Neuronal stem cell (in vitro differentiated cells): ENCODE results near the gene HSPB1.

Source experiments
- DNase-seq: peaks from one replicate; pipeline ENCODE4 v3.0.0-alpha.2; 2013; ENCODE audit warnings: low spot score
- H2AFZ ChIP-seq: one replicate; pipeline ENCODE4 v1.6.1; 2013; ENCODE audit warnings: mild to moderate bottlenecking, low read length, inconsistent platforms
- H2AK5ac ChIP-seq: 2 replicates; pipeline ENCODE4 v1.6.1; 2013; ENCODE audit warnings: low read depth, mild to moderate bottlenecking, inconsistent platforms, low read length, moderate library complexity, mixed read lengths
- H2BK120ac ChIP-seq: 2 replicates; pipeline ENCODE4 v1.6.1; 2013; ENCODE audit warnings: low read depth, mild to moderate bottlenecking, inconsistent platforms, low read length, moderate library complexity, mixed read lengths
- H2BK12ac ChIP-seq: one replicate; pipeline ENCODE4 v1.6.1; 2013; ENCODE audit warnings: low read length, inconsistent platforms
- H2BK15ac ChIP-seq: 2 replicates; pipeline ENCODE4 v1.6.1; 2013; ENCODE audit warnings: mild to moderate bottlenecking, low read length, inconsistent platforms, mixed read lengths
- H2BK5ac ChIP-seq: one replicate; pipeline ENCODE4 v1.6.1; 2013; ENCODE audit warnings: inconsistent platforms, mild to moderate bottlenecking, low read length, moderate library complexity
- H3K14ac ChIP-seq: one replicate; pipeline ENCODE4 v1.6.1; 2013; ENCODE audit warnings: low read length, inconsistent platforms
- H3K18ac ChIP-seq: 2 replicates; pipeline ENCODE4 v1.6.1; 2013; ENCODE audit warnings: low read length, inconsistent platforms
- H3K23ac ChIP-seq: 2 replicates; pipeline ENCODE4 v1.6.1; 2013; ENCODE audit warnings: low read depth, mild to moderate bottlenecking, mixed read lengths, low read length, inconsistent platforms; ENCODE audit not compliant: poor library complexity
- H3K27ac ChIP-seq: replicated peaks from 3 replicates; pipeline ENCODE4 v1.5.1; 2013; ENCODE audit warnings: low read length, inconsistent platforms
- H3K27me3 ChIP-seq, 3 experiments: 2 replicates each; pipeline ENCODE4 v1.6.1; 2013; ENCODE audit warnings: low read length in 3 of 3, mild to moderate bottlenecking in 2 of 3, inconsistent platforms in 1 of 3, low read depth in 1 of 3, mixed read lengths in 1 of 3, moderate library complexity in 1 of 3; ENCODE audit not compliant: control insufficient read depth in 3 of 3, insufficient read depth in 3 of 3
- H3K36me3 ChIP-seq, 2 donors: replicated peaks in 1 of 2; 2 replicates each; pipeline ENCODE4 v1.6.1; 2013; ENCODE audit warnings: low read length in 2 of 2; ENCODE audit not compliant: control insufficient read depth in 2 of 2, insufficient read depth in 2 of 2
- H3K4ac ChIP-seq: 2 replicates; pipeline ENCODE4 v1.6.1; 2013; ENCODE audit warnings: inconsistent platforms, mild to moderate bottlenecking, low read length, moderate library complexity
- H3K4me1 ChIP-seq, 2 donors: 1 replicate in 1 of 2; 2 replicates in 1 of 2; pipeline ENCODE4 v1.6.1; 2013; ENCODE audit warnings: low read length in 2 of 2, low read depth in 1 of 2; ENCODE audit not compliant: control insufficient read depth in 2 of 2, insufficient read depth in 1 of 2
- H3K4me2 ChIP-seq: one replicate; pipeline ENCODE4 v1.6.1; 2013; ENCODE audit warnings: mild to moderate bottlenecking, low read length, inconsistent platforms; ENCODE audit not compliant: insufficient read depth, poor library complexity, severe bottlenecking
- H3K4me3 ChIP-seq, 2 donors: 2 replicates each; pipeline ENCODE4 v1.5.1; 2013; ENCODE audit warnings: low read length in 2 of 2, mild to moderate bottlenecking in 2 of 2, inconsistent platforms in 1 of 2, moderate library complexity in 1 of 2
- H3K79me1 ChIP-seq: one replicate; pipeline ENCODE4 v1.6.1; 2013; ENCODE audit warnings: low read depth, mild to moderate bottlenecking, inconsistent platforms, low read length, moderate library complexity
- H3K9ac ChIP-seq: one replicate; pipeline ENCODE4 v1.6.1; 2013; ENCODE audit warnings: mild to moderate bottlenecking, low read depth, low read length, inconsistent platforms; ENCODE audit not compliant: poor library complexity
- H3K9me3 ChIP-seq, 2 donors: replicated peaks in 1 of 2; 2 replicates each; pipeline versions ENCODE3 to v1.6.1; 2013; ENCODE audit warnings: low read length in 2 of 2, mild to moderate bottlenecking in 2 of 2, inconsistent platforms in 1 of 2, low read depth in 1 of 2, mixed read lengths in 1 of 2, moderate library complexity in 1 of 2; ENCODE audit not compliant: control insufficient read depth in 2 of 2, insufficient read depth in 1 of 2
- H4K8ac ChIP-seq: one replicate; pipeline ENCODE4 v1.6.1; 2013; ENCODE audit warnings: low read depth, mild to moderate bottlenecking, inconsistent platforms, low read length, moderate library complexity
- H4K91ac ChIP-seq: one replicate; pipeline ENCODE4 v1.6.1; 2013; ENCODE audit warnings: low read length, low read depth, mild to moderate bottlenecking, inconsistent platforms; ENCODE audit not compliant: poor library complexity
- WGBS, 2 donors: extraction: QIAGEN DNeasy Blood & Tissue Kit; methylation state at CpG; one replicate each; pipeline ENCODE4 v1.1.7; 2013; ENCODE audit warnings: missing lambda C conversion rate in 2 of 2, mixed read lengths in 1 of 2; ENCODE audit not compliant: insufficient read length in 2 of 2, insufficient replicate concordance in 1 of 2; ENCODE audit errors: extremely low coverage in 2 of 2; 5-methylcytosine and 5-hydroxymethylcytosine counted together

HSPB1 gene

GRCh38 chr7:76300166-76300731 is 2.2 kb upstream of the HSPB1 start:
- H2AK5ac ChIP-seq = no peak overlapping the region
- WGBS, 2 donors = no CpG with 5 or more reads among the region's 7 CpGs
- no peak for DNase-seq
- H3K4me1 ChIP-seq = peaks cover 4 to 5% of the 10 kb centered on the region in 2 donors
- no peaks in the 10 kb centered on the region for H3K36me3 ChIP-seq
- H3K14ac ChIP-seq = no peak overlapping the region
- no peak overlapping the region for H2BK120ac ChIP-seq
- no peak overlapping the region for H2BK5ac ChIP-seq
- H3K27ac ChIP-seq = no peak overlapping the region
- peaks cover 3 to 15% (median 7%) of the 10 kb centered on the region in 3 experiments for H3K27me3 ChIP-seq
- no peak overlapping the region for H3K4ac ChIP-seq
- H3K9ac ChIP-seq = no peak overlapping the region
- H3K4me3 ChIP-seq = no peak overlapping the region
- no peak overlapping the region for H3K23ac ChIP-seq
- no peak overlapping the region for H4K91ac ChIP-seq
- no peak overlapping the region for H2BK12ac ChIP-seq
- H2BK15ac ChIP-seq = no peak overlapping the region
- H3K4me2 ChIP-seq = no peak overlapping the region
- no peak overlapping the region for H3K18ac ChIP-seq
- H3K9me3 ChIP-seq = no peaks in the 10 kb centered on the region
- H4K8ac ChIP-seq = no peak overlapping the region
- H2AFZ ChIP-seq = no peak overlapping the region
- H3K79me1 ChIP-seq = no peaks in the 10 kb centered on the region

DNA sequence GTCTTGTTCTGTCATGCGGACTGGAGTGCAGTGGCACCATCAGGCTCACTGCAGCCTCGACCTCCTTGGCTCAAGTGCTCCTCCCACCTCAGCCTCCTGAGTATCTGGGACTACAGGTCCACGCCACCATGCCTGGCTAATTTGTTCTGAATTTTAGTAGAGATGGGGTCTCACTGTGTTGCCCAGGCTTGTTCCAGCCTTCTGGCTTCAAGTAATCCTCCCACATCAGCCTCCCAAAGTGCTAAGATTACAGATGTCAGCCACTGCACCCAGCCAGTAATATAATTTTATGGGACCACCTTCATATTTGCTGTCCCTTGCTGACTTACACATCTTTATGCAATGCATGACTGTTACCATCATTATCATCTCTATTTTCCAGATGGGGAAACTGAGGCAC is 1.5 kb upstream of the HSPB1 start:
- no CpG with 5 or more reads among the region's 3 CpGs for WGBS, 2 donors
- Histone ChIP-seq H3K27me3 (peaks cover 3 to 15% (median 7%) of the 10 kb centered on the region in 3 experiments), H3K4me2 (no peak overlapping the region), H3K36me3 (no peaks in the 10 kb centered on the region), H3K4ac (no peak overlapping the region), H3K27ac (no peak overlapping the region), H2BK5ac (no peak overlapping the region), H2AFZ (no peak overlapping the region), H3K9me3 (no peaks in the 10 kb centered on the region), H3K23ac (no peak overlapping the region), H2BK15ac (no peak overlapping the region), H4K8ac (no peak overlapping the region), H2BK120ac (no peak overlapping the region), H3K4me1 (peaks cover 4 to 5% of the 10 kb centered on the region in 2 donors), H2AK5ac (no peak overlapping the region), H3K4me3 (no peak overlapping the region), H3K18ac (no peak overlapping the region), H2BK12ac (peak overlapping the region; percentile 58), H4K91ac (no peak overlapping the region), H3K9ac (no peak overlapping the region), H3K14ac (no peak overlapping the region), H3K79me1 (no peaks in the 10 kb centered on the region)
- DNase-seq = no peak

- peak overlapping the region; percentile 68 for H2AK5ac ChIP-seq
- H3K27me3 ChIP-seq = peaks cover 3 to 15% (median 7%) of the 10 kb centered on the region in 3 experiments
- H2AFZ ChIP-seq = peak overlapping the region; percentile 98
- H4K91ac ChIP-seq = no peak overlapping the region
- no peak overlapping the region for H3K27ac ChIP-seq
- peak overlapping the region; percentile 96 for H3K4me2 ChIP-seq
- peak overlapping the region; percentile 93 for H3K18ac ChIP-seq
- DNase-seq = peak; percentile 88
- no peaks in the 10 kb centered on the region for H3K79me1 ChIP-seq
- peak overlapping the region; percentile 94 for H2BK15ac ChIP-seq
- no peak overlapping the region for H3K4ac ChIP-seq
- H4K8ac ChIP-seq = peak overlapping the region; percentile 56
- no peak overlapping the region for H2BK12ac ChIP-seq
- peak overlapping the region; percentile 61 for H2BK120ac ChIP-seq
- peak overlapping the region; percentile 67 for H3K9ac ChIP-seq
- peak overlapping the region; percentile 98 for H3K23ac ChIP-seq
- peak overlapping the region in 1 of 2 donors; percentile 53 for H3K4me3 ChIP-seq
- H2BK5ac ChIP-seq = peak overlapping the region; percentile 75
- H3K9me3 ChIP-seq = no peaks in the 10 kb centered on the region
- peaks cover 14 to 15% of the 10 kb centered on the region in 2 donors for H3K4me1 ChIP-seq
- no CpG with 5 or more reads among the region's 56 CpGs for WGBS, 2 donors
- H3K14ac ChIP-seq = peak overlapping the region; percentile 71
- no peaks in the 10 kb centered on the region for H3K36me3 ChIP-seq
These were observed 1.0 kb downstream of the HSPB1 start for GRCh38 chr7:76303202-76304147.

GRCh38 chr7:76304888-76305375 is 2.5 kb downstream of the HSPB1 start:
- H2BK120ac ChIP-seq = no peak overlapping the region
- H2AK5ac ChIP-seq = no peak overlapping the region
- no peaks in the 10 kb centered on the region for H3K9me3 ChIP-seq
- no peak overlapping the region for H4K91ac ChIP-seq
- no peak overlapping the region for H3K9ac ChIP-seq
- H3K23ac ChIP-seq = no peak overlapping the region
- H3K79me1 ChIP-seq = no peaks in the 10 kb centered on the region
- peaks cover 14 to 15% of the 10 kb centered on the region in 2 donors for H3K4me1 ChIP-seq
- DNase-seq = no peak
- H3K4me2 ChIP-seq = no peak overlapping the region
- H2BK5ac ChIP-seq = no peak overlapping the region
- no peak overlapping the region for H3K4me3 ChIP-seq
- H3K18ac ChIP-seq = peak overlapping the region; percentile 53
- no peak overlapping the region for H3K27ac ChIP-seq
- no CpG with 5 or more reads among the region's 10 CpGs for WGBS, 2 donors
- H3K4ac ChIP-seq = no peak overlapping the region
- H2BK12ac ChIP-seq = peak overlapping the region; percentile 69
- H2BK15ac ChIP-seq = peak overlapping the region; percentile 8
- H4K8ac ChIP-seq = no peak overlapping the region
- H3K27me3 ChIP-seq = peaks cover 3 to 15% (median 4%) of the 10 kb centered on the region in 3 experiments
- H3K36me3 ChIP-seq = no peaks in the 10 kb centered on the region
- H3K14ac ChIP-seq = no peak overlapping the region
- no peak overlapping the region for H2AFZ ChIP-seq
